SU-DHL-6 (cell line): ENCODE data around the gene SPSB3.

ENCODE experiments used
- H2AFZ ChIP-seq: fragments of 200-600 bp; sonication (generic); 2 replicates; pipeline ENCODE4 v1.6.1; 2014; ENCODE audit warnings: low read depth, mild to moderate bottlenecking, moderate library complexity, mixed read lengths, antibody characterized with exemption, low read length; ENCODE audit not compliant: severe bottlenecking
- H3F3A ChIP-seq: fragments of 200-600 bp; shearing (Covaris generic); 2 replicates; pipeline ENCODE4 v1.6.0; 2016; ENCODE audit warnings: antibody characterized with exemption, mild to moderate bottlenecking; ENCODE audit not compliant: insufficient read depth
- H3K27ac ChIP-seq: fragments of 200-600 bp; sonication (generic); 2 replicates; pipeline ENCODE4 v1.5.1; 2016; ENCODE audit warnings: low read depth, mild to moderate bottlenecking, low read length, moderate library complexity, mixed read lengths
- H3K27me3 ChIP-seq: fragments of 200-600 bp; sonication (generic), shearing (Covaris generic); 2 replicates; pipeline ENCODE4 v1.6.0; 2014; ENCODE audit warnings: mild to moderate bottlenecking, low read length
- H3K36me3 ChIP-seq: fragments of 200-600 bp; sonication (generic); 2 replicates; pipeline ENCODE4 v1.6.1; 2014; ENCODE audit warnings: mild to moderate bottlenecking, low read length, mixed read lengths
- H3K4me2 ChIP-seq: fragments of 300-600, 200-600 bp; shearing (Covaris generic), sonication (generic); 2 replicates; pipeline ENCODE4 v1.6.0; 2014; ENCODE audit warnings: low read length, low read depth, mild to moderate bottlenecking; ENCODE audit not compliant: poor library complexity, severe bottlenecking
- H3K4me3 ChIP-seq: fragments of 200-600 bp; sonication (generic); 2 replicates; pipeline ENCODE4 v1.5.1; 2014; ENCODE audit warnings: antibody characterized with exemption, low read length, mild to moderate bottlenecking, mixed read lengths; ENCODE audit not compliant: insufficient read depth, poor library complexity, severe bottlenecking
- H3K79me2 ChIP-seq: fragments of 200-600 bp; sonication (generic); 2 replicates; pipeline ENCODE4 v1.6.1; 2014; ENCODE audit warnings: mild to moderate bottlenecking, low read length, moderate library complexity; ENCODE audit not compliant: insufficient read depth
- H3K9ac ChIP-seq: fragments of 200-600 bp; sonication (generic); 2 replicates; pipeline ENCODE4 v1.7.0; 2014; ENCODE audit warnings: mild to moderate bottlenecking, low read length
- H3K9me2 ChIP-seq: fragments of 200-600 bp; sonication (generic); replicated peaks from 2 replicates; pipeline ENCODE4 v1.6.1; 2014; ENCODE audit warnings: low read length; ENCODE audit not compliant: insufficient read depth
- H3K9me3 ChIP-seq: fragments of 200-600 bp; sonication (generic); 2 replicates; pipeline ENCODE4 v1.6.1; 2014; ENCODE audit warnings: low read length, mixed read lengths; ENCODE audit not compliant: insufficient read depth
- H4K20me1 ChIP-seq: fragments of 200-600 bp; sonication (generic); 2 replicates; pipeline ENCODE4 v1.6.1; 2014; ENCODE audit warnings: low read depth, mild to moderate bottlenecking, antibody characterized with exemption, low read length, moderate library complexity, mixed read lengths
- EZH2phosphoT487 ChIP-seq: fragments of 200-600 bp; sonication (generic), shearing (Covaris generic); conservative IDR thresholded peaks from 2 replicates; pipeline ENCODE4 v1.6.1; 2018; ENCODE audit warnings: mild to moderate bottlenecking, antibody characterized with exemption, low read length, moderate library complexity, mixed read lengths
- TF ChIP-seq, protein P1 (sequence below): fragments of 200-600 bp; sonication (generic); IDR thresholded peaks from one replicate; pipeline ENCODE4 v1.5.1; 2017; ENCODE audit warnings: antibody characterized with exemption, mild to moderate bottlenecking, low read length, moderate library complexity; ENCODE audit not compliant: insufficient read depth, poor library complexity, severe bottlenecking

Gene SPSB3

DNA sequence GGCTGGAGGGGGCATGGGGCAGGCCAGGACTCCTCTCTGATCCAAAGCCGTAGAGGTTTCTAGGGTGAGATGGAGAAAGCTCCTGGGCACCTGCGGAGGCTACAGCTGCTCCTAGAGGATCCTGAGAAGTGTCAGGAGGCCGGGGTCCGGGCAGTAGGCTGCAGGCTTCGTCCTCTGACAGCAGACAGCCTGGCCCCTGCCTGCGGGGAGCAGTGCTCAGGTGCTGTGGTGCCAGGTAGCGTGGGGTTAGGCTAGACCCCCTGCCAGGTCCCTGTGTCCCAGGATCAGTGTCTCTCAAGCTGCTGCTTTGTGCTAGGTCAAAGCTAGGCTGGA, 8.0 kb downstream of the SPSB3 start:
- H3K4me2 ChIP-seq, result peak overlapping the region; percentile 95
- no peaks in the 10 kb centered on the region for H4K20me1 ChIP-seq
- H3K79me2 ChIP-seq, result peaks cover 16% of the 10 kb centered on the region
- TF ChIP-seq, protein P1, sequence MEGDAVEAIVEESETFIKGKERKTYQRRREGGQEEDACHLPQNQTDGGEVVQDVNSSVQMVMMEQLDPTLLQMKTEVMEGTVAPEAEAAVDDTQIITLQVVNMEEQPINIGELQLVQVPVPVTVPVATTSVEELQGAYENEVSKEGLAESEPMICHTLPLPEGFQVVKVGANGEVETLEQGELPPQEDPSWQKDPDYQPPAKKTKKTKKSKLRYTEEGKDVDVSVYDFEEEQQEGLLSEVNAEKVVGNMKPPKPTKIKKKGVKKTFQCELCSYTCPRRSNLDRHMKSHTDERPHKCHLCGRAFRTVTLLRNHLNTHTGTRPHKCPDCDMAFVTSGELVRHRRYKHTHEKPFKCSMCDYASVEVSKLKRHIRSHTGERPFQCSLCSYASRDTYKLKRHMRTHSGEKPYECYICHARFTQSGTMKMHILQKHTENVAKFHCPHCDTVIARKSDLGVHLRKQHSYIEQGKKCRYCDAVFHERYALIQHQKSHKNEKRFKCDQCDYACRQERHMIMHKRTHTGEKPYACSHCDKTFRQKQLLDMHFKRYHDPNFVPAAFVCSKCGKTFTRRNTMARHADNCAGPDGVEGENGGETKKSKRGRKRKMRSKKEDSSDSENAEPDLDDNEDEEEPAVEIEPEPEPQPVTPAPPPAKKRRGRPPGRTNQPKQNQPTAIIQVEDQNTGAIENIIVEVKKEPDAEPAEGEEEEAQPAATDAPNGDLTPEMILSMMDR, result no peak
- TF ChIP-seq EZH2phosphoT487, result no peak
- no peaks in the 10 kb centered on the region for H3K9me3 ChIP-seq
- H3K4me3 ChIP-seq, result peak overlapping the region; percentile 90
- peak overlapping the region; percentile 93 for H3K9ac ChIP-seq
- H3F3A ChIP-seq, result peaks cover 16% of the 10 kb centered on the region; the same call in 1 of the 2 replicates
- no peak overlapping the region for H2AFZ ChIP-seq
- no peaks in the 10 kb centered on the region for H3K27me3 ChIP-seq
- no peaks in the 10 kb centered on the region for H3K9me2 ChIP-seq
- no peaks in the 10 kb centered on the region for H3K36me3 ChIP-seq
- H3K27ac ChIP-seq, result no peak overlapping the region

DNA sequence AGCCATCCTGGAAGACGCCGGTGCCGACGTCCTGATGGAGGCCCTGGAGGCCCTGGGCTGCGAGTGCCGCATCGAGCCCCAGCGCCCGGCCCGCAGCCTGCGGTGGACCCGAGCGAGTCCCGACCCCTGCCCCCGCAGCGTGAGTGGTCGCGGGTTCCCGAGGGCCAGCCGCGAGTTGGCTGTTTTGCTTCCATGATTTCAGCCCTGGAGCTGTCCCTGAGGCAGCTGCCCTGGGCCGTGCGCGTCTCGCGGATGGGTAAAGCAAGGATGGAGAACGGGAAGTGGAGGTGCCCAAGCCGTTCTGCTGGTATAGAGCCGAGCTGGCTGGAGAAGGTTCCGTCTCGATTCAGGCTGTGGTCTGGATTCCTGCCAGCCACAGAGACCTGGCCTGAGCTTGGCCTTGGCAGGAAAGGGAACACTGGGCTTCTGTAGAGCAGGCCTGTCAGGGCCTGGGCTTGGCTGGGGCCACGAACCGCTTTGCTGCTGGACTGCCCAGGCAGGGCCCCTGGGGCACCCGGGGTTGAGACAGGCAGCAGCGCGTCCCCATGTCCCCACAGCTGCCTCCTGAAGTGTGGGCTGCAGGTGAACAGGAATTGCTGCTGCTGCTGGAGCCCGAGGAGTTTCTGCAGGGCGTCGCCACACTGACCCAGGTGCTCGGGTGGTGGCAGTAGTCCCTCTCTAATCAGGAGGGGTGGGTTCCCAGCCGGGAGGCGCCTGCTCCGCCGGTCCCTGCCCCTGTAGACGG, 8.5 kb downstream of the SPSB3 start:
- H3K4me2 ChIP-seq, result peak overlapping the region; percentile 95
- peak overlapping the region; percentile 90 for H3K4me3 ChIP-seq
- H3F3A ChIP-seq, result peaks cover 16% of the 10 kb centered on the region; the same call in 1 of the 2 replicates
- peak overlapping the region; percentile 84 for H3K27ac ChIP-seq
- H2AFZ ChIP-seq, result peak overlapping the region; percentile 37
- peaks cover 16% of the 10 kb centered on the region for H3K79me2 ChIP-seq
- no peak for TF ChIP-seq EZH2phosphoT487
- TF ChIP-seq, protein P1, result no peak
- no peaks in the 10 kb centered on the region for H3K36me3 ChIP-seq
- no peaks in the 10 kb centered on the region for H4K20me1 ChIP-seq
- H3K9ac ChIP-seq, result peak overlapping the region; percentile 93
- H3K9me2 ChIP-seq, result no peaks in the 10 kb centered on the region
- H3K27me3 ChIP-seq, result no peaks in the 10 kb centered on the region
- H3K9me3 ChIP-seq, result no peaks in the 10 kb centered on the region

DNA sequence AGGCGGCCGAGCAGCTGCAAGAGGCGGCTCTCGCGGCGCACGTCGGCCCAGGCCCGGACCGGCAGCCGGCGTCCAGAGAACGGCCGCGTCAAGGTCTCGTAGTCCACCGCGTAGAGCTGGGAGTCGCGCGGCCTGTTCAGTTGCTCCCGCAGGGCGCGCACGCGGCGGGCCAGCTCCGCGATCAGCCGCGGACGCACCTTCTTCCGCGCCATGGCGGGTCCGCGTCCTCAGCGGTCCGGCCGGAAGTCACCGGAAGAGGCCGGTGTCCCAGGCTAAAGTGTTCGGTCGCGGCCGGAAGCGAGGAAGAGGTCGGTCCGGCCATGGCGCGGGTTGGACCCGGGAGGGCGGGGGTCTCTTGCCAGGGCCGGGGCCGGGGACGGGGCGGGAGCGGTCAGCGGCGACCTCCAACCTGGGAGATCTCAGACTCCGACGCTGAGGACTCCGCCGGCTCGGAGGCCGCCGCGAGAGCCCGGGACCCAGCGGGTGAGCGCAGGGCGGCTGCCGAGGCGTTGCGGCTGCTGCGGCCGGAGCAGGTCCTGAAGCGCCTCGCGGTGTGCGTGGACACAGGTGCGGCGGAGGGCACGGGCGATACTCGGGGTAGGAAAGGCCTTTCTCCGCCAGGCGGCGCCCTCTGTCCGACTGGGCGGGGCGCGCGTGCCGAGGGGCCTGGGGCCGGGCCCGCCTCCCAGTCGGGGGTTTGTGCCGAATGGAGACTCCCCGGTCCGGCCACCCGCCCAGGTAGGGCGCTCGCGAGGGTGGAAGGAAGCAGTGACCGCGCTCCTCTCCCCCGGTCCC, 9.3 kb downstream of the SPSB3 start, which contains the start of gene MRPS34:
Gene MRPS34 (minus strand): TSS at position 227 of the 795 bp plus-strand sequence. CDS start 15 bp downstream, at position 212.
- H3K27me3 ChIP-seq, result no peaks in the 10 kb centered on the region
- peak within 1 kb of the TSS; percentile 37 for H2AFZ ChIP-seq
- peak within 1 kb of the TSS; percentile 84 for H3K27ac ChIP-seq
- H3K4me3 ChIP-seq, result peak within 1 kb of the TSS; percentile 90
- H3K36me3 ChIP-seq, result no peaks in the 10 kb centered on the region
- peaks cover 16% of the 10 kb centered on the region; the same call in 1 of the 2 replicates for H3F3A ChIP-seq
- no peaks in the 10 kb centered on the region for H4K20me1 ChIP-seq
- no peaks in the 10 kb centered on the region for H3K9me3 ChIP-seq
- no peak for TF ChIP-seq EZH2phosphoT487
- TF ChIP-seq, protein P1, result peak; percentile 78
- H3K4me2 ChIP-seq, result peak within 1 kb of the TSS; percentile 95
- peak within 1 kb of the TSS; percentile 93 for H3K9ac ChIP-seq
- H3K79me2 ChIP-seq, result peaks cover 16% of the 10 kb centered on the region
- H3K9me2 ChIP-seq, result no peaks in the 10 kb centered on the region
